ENCODE measurements around the gene FERMT2.
"Not testable (repeated sequence)": the region's sequence is repeated elsewhere in the genome, so short reads cannot be mapped to it uniquely, and the experiment has no call there.

Gene FERMT2

GRCh38 chr14:52868911-52869618, 81.8 kb downstream of the FERMT2 start:
- DNase-seq (ENCODE audit: low read depth in 1 of 2, low spot score in 1 of 2): no peak

GRCh38 chr14:52864893-52865292, 86.0 kb downstream of the FERMT2 start:
- not testable (repeated sequence) for DNase-seq (ENCODE audit: low read depth in 1 of 2, low spot score in 1 of 2)

- DNase-seq (ENCODE audit: low read depth in 1 of 2, low spot score in 1 of 2): no peak
Measured at GRCh38 chr14:52863334-52863700, 87.5 kb downstream of the FERMT2 start.

- DNase-seq (ENCODE audit: low read depth in 1 of 2, low spot score in 1 of 2): no peak
Measured at GRCh38 chr14:52862632-52863333, 88.1 kb downstream of the FERMT2 start.

- no peak for DNase-seq (ENCODE audit: low read depth in 1 of 2, low spot score in 1 of 2)
Measured at GRCh38 chr14:52861403-52861802, 89.4 kb downstream of the FERMT2 start.

- no peak for DNase-seq (ENCODE audit: low read depth in 1 of 2, low spot score in 1 of 2)
Measured at GRCh38 chr14:52860910-52861309, 89.9 kb downstream of the FERMT2 start.

- no peak for DNase-seq (ENCODE audit: low read depth in 1 of 2, low spot score in 1 of 2)
Measured at GRCh38 chr14:52860209-52860608, 90.6 kb downstream of the FERMT2 start.

- DNase-seq (ENCODE audit: low read depth in 1 of 2, low spot score in 1 of 2): no peak
Measured at GRCh38 chr14:52856139-52856538, 94.7 kb downstream of the FERMT2 start.

- no peak for DNase-seq (ENCODE audit: low read depth in 1 of 2, low spot score in 1 of 2)
Measured at GRCh38 chr14:52853522-52853854, 97.4 kb downstream of the FERMT2 start.

GRCh38 chr14:52852810-52853521, 97.9 kb downstream of the FERMT2 start:
- no peak for DNase-seq (ENCODE audit: low read depth in 1 of 2, low spot score in 1 of 2)

GRCh38 chr14:52850451-52850909, 100.4 kb downstream of the FERMT2 start:
- DNase-seq (ENCODE audit: low read depth in 1 of 2, low spot score in 1 of 2): no peak

GRCh38 chr14:52848626-52849025, 102.2 kb downstream of the FERMT2 start:
- no peak for DNase-seq (ENCODE audit: low read depth in 1 of 2, low spot score in 1 of 2)

- no peak for DNase-seq (ENCODE audit: low read depth in 1 of 2, low spot score in 1 of 2)
Measured at GRCh38 chr14:52846591-52846990, 104.3 kb downstream of the FERMT2 start.

- no peak for DNase-seq (ENCODE audit: low read depth in 1 of 2, low spot score in 1 of 2)
Measured at GRCh38 chr14:52845081-52845480, 105.8 kb downstream of the FERMT2 start.

- no peak for DNase-seq (ENCODE audit: low read depth in 1 of 2, low spot score in 1 of 2)
Measured at GRCh38 chr14:52844262-52845060, 106.4 kb downstream of the FERMT2 start.

- DNase-seq (ENCODE audit: low read depth in 1 of 2, low spot score in 1 of 2): no peak
Measured at GRCh38 chr14:52840877-52841276, 110.0 kb downstream of the FERMT2 start.

- no peak for DNase-seq (ENCODE audit: low read depth in 1 of 2, low spot score in 1 of 2)
Measured at GRCh38 chr14:52837451-52837850, 113.4 kb downstream of the FERMT2 start.

- DNase-seq (ENCODE audit: low read depth in 1 of 2, low spot score in 1 of 2): no peak
Measured at GRCh38 chr14:52836063-52836462, 114.8 kb downstream of the FERMT2 start.

GRCh38 chr14:52835122-52835903, 115.5 kb downstream of the FERMT2 start:
- no peak for DNase-seq (ENCODE audit: low read depth in 1 of 2, low spot score in 1 of 2)

- DNase-seq (ENCODE audit: low read depth in 1 of 2, low spot score in 1 of 2): no peak
Measured at GRCh38 chr14:52834440-52834842, 116.4 kb downstream of the FERMT2 start.

- DNase-seq (ENCODE audit: low read depth in 1 of 2, low spot score in 1 of 2): no peak
Measured at GRCh38 chr14:52833891-52834290, 117.0 kb downstream of the FERMT2 start.
